ENCODE measurements around the gene DEGS2.
"Not testable (repeated sequence)": the region's sequence is repeated elsewhere in the genome, so short reads cannot be mapped to it uniquely, and the experiment has no call there.

GRCh38 chr14:100208136-100208535 lies 48.7 kb upstream of the DEGS2 start:
- not testable (repeated sequence) for TF ChIP-seq EZH2 (IDR thresholded peaks at IDR 0.05; ENCODE audit: insufficient read depth, poor library complexity, severe bottlenecking); EZH2phosphoT487 (IDR thresholded peaks at IDR 0.05; ENCODE audit: insufficient read depth, low read depth)
